Fibroblast of lung (primary cell): Measurements from ENCODE around the gene ENOX1. TPM values are rescaled to one million over a fixed set of nuclear protein-coding genes. Genes with fewer than 3 reads are reported as not detected.

Experiments used
- DNase-seq, 2 donors: peaks; one replicate each; pipeline versions ENCODE4 v3.0.0 to v3.0.0-alpha.2; 2010; ENCODE audit warnings: low read depth in 2 of 2
- H2AFZ ChIP-seq: 2 replicates; pipeline ENCODE4 v1.5.1; 2012; ENCODE audit warnings: low read length, control low read depth, inconsistent platforms
- H3K27ac ChIP-seq: 2 replicates; pipeline ENCODE4 v1.5.1; 2011; ENCODE audit warnings: low read length, control low read depth; ENCODE audit not compliant: insufficient read depth
- H3K27me3 ChIP-seq: 2 replicates; pipeline ENCODE4 v1.5.1; 2011; ENCODE audit warnings: mild to moderate bottlenecking, low read length; ENCODE audit not compliant: control insufficient read depth, insufficient read depth
- H3K36me3 ChIP-seq: 2 replicates; pipeline ENCODE4 v1.5.1; 2011; ENCODE audit warnings: low read length; ENCODE audit not compliant: control insufficient read depth, insufficient read depth
- H3K4me1 ChIP-seq: 2 replicates; pipeline ENCODE4 v1.5.1; 2011; ENCODE audit warnings: low read length; ENCODE audit not compliant: control insufficient read depth, insufficient read depth; ENCODE audit errors: extremely low read depth
- H3K4me2 ChIP-seq: 2 replicates; pipeline ENCODE4 v1.5.1; 2011; ENCODE audit warnings: low read length, control low read depth; ENCODE audit not compliant: insufficient read depth; ENCODE audit errors: extremely low read depth
- H3K4me3 ChIP-seq, 4 experiments: fragments of 200-600 bp in 1 of 4; sonication (generic) in 1 of 4; replicated peaks in 1 of 4; 2 replicates each; pipeline ENCODE4 v1.5.1; 2011 to 2016; ENCODE audit warnings: low read length in 4 of 4, low read depth in 3 of 4, mild to moderate bottlenecking in 3 of 4, control low read depth in 2 of 4, inconsistent platforms in 1 of 4, mixed read lengths in 1 of 4; ENCODE audit not compliant: insufficient read depth in 1 of 4; ENCODE audit errors: control extremely low read depth in 1 of 4
- H3K79me2 ChIP-seq: 2 replicates; pipeline ENCODE4 v1.5.1; 2012; ENCODE audit warnings: mild to moderate bottlenecking, low read length, inconsistent platforms; ENCODE audit not compliant: control insufficient read depth, insufficient read depth
- H3K9ac ChIP-seq: 2 replicates; pipeline ENCODE4 v1.5.1; 2011; ENCODE audit warnings: mild to moderate bottlenecking, low read length, control low read depth; ENCODE audit not compliant: insufficient read depth
- H3K9me3 ChIP-seq: 2 replicates; pipeline ENCODE4 v1.5.1; 2012; ENCODE audit warnings: low read depth, low read length; ENCODE audit not compliant: control insufficient read depth, insufficient read depth
- H4K20me1 ChIP-seq: 2 replicates; pipeline ENCODE4 v1.5.1; 2011; ENCODE audit warnings: low read length; ENCODE audit not compliant: control insufficient read depth, insufficient read depth; ENCODE audit errors: extremely low read depth
- EZH2 ChIP-seq: IDR thresholded peaks from 2 replicates; pipeline ENCODE4 v1.5.1; 2012; ENCODE audit warnings: low read length, control low read depth, mild to moderate bottlenecking; ENCODE audit errors: missing control alignments
- polyA plus RNA-seq, 2 donors: library from polyadenylated mRNA; depleted of rRNA in 1 of 2; stranded (reverse) in 1 of 2; unstranded in 1 of 2; fragments of >200 nt; gene quantifications; 2 replicates each; pipeline ENCODE4 v1.2.1, GENCODE V29; 2011 to 2012; ENCODE audit warnings: missing spikeins in 1 of 2
- total RNA-seq: library from RNA; depleted of rRNA; stranded (reverse); fragments of >200 nt; gene quantifications from 2 replicates; pipeline ENCODE4 v1.2.1, GENCODE V29; 2014
- TF ChIP-seq, protein P1 (sequence below), 2 donors: IDR thresholded peaks in 1 of 2; conservative IDR thresholded peaks in 1 of 2; 1 replicate in 1 of 2; 2 replicates in 1 of 2; pipeline ENCODE4 v1.5.1; 2011 to 2012; ENCODE audit warnings: low read length in 2 of 2, control low read depth in 1 of 2, inconsistent platforms in 1 of 2, low read depth in 1 of 2, mild to moderate bottlenecking in 1 of 2

The ENOX1 gene
- total and polyA plus RNA-seq, 2 donors (not counting 1 experiment from before 2014, with no cell fraction given), result 3.5 to 7.6 TPM

DNA sequence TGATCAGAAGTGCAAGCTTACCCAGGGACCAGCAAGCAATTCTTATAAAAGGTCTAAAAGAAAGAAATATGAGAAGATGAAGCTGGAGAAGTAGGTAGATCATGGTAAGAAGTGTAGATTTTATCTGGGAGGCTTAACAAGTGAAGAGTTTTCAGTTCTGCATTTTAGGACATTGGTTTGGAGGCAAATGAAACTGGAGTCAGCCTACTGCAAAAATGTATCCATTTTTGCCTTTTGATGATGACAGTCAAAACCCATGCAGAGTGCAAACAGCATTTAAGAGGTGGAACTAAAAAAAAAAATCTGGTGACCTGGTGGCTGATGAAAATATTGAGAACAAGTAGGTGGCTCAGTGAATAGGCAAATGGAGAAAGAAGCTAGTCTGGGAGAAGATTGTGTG is 546.5 kb downstream of the ENOX1 start:
- H3K27ac ChIP-seq, result no peak overlapping the region
- H2AFZ ChIP-seq, result no peak overlapping the region
- H3K9ac ChIP-seq, result no peak overlapping the region
- no peak for DNase-seq
- H3K9me3 ChIP-seq, result no peaks in the 10 kb centered on the region
- H3K36me3 ChIP-seq, result no peaks in the 10 kb centered on the region
- peaks cover 8% of the 10 kb centered on the region for H3K4me1 ChIP-seq
- H3K27me3 ChIP-seq, result no peaks in the 10 kb centered on the region
- H4K20me1 ChIP-seq, result no peaks in the 10 kb centered on the region
- H3K79me2 ChIP-seq, result no peaks in the 10 kb centered on the region
- H3K4me2 ChIP-seq, result no peak overlapping the region
- TF ChIP-seq EZH2, result no peak
- TF ChIP-seq, protein P1, sequence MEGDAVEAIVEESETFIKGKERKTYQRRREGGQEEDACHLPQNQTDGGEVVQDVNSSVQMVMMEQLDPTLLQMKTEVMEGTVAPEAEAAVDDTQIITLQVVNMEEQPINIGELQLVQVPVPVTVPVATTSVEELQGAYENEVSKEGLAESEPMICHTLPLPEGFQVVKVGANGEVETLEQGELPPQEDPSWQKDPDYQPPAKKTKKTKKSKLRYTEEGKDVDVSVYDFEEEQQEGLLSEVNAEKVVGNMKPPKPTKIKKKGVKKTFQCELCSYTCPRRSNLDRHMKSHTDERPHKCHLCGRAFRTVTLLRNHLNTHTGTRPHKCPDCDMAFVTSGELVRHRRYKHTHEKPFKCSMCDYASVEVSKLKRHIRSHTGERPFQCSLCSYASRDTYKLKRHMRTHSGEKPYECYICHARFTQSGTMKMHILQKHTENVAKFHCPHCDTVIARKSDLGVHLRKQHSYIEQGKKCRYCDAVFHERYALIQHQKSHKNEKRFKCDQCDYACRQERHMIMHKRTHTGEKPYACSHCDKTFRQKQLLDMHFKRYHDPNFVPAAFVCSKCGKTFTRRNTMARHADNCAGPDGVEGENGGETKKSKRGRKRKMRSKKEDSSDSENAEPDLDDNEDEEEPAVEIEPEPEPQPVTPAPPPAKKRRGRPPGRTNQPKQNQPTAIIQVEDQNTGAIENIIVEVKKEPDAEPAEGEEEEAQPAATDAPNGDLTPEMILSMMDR (conservative IDR thresholded peaks at IDR 0.05 in 1 of 2, IDR thresholded peaks at IDR 0.05 in 1 of 2; ENCODE audit: low read depth in 1 of 2, low read length in 2 of 2), result no peak
- no peak overlapping the region for H3K4me3 ChIP-seq

DNA sequence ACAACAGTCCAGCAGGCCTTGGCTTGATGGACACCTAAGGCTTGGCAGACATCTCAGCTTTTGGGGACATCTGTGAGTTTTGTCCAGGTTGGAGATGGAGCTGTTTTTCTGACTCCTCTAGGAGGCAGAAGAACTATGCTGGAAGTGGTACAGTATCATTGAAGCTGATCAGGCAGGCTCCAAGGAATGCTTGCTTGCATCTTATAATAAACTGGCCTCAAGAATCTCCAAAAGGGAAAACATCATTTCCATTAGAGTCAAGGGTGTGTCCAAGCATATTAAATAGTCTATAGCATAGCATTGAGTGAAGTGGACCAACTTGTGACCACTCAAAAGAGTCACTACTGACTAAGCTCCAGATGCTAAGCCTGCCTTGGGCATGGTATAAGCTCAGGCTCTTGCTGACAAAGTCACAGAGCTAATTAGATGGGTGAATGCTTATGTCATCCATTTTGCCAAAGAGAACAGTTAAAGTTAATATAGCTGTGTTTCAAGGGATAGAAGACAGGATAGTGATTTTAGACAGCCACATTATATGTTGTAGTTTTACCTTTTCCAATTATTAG is 547.4 kb downstream of the ENOX1 start:
- Histone ChIP-seq H3K4me2 (no peak overlapping the region), H4K20me1 (no peaks in the 10 kb centered on the region), H3K27me3 (no peaks in the 10 kb centered on the region), H2AFZ (no peak overlapping the region), H3K4me3 (no peak overlapping the region), H3K9me3 (no peaks in the 10 kb centered on the region), H3K36me3 (no peaks in the 10 kb centered on the region), H3K79me2 (no peaks in the 10 kb centered on the region), H3K27ac (no peak overlapping the region), H3K4me1 (no peaks in the 10 kb centered on the region), H3K9ac (no peak overlapping the region)
- DNase-seq, result no peak
- TF ChIP-seq, protein P1 (conservative IDR thresholded peaks at IDR 0.05 in 1 of 2, IDR thresholded peaks at IDR 0.05 in 1 of 2; ENCODE audit: low read depth in 1 of 2, low read length in 2 of 2), result no peak
- no peak for TF ChIP-seq EZH2

DNA sequence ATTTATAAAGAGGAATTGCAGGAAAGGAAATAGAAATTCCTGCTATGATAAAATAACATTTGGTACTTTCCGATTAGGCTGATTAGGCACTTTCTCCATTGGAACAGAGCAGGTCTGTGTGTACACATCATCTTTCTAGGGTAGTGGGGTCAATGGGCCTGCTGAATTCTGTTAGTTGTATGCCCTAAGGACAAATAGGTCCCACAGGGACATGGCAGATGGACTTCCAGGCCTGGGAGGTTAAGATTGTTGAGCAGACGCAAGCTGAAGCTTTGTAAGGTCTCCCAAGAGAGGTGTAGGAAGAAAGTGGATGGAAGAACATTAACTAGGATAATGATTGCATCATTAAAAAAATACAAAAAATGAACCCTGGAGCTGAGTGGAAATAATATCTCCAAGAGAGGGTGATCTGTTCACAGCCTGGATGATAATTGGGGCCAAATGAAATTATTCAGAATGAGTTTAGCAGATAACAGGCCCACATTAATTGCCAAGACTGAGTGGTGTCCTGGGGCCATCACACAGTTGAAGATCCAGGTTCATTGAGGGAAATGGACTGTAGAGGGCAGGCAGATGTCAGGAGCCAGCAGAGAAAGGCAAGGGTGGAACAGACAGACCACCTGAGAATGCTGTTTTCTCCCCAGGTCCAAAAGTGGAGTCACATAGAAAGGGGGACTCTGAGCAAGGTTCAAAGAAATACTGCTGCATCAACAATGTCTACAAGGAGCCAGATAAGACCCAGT is 548.3 kb downstream of the ENOX1 start:
- Histone ChIP-seq H3K4me3 (no peak overlapping the region), H3K4me1 (no peaks in the 10 kb centered on the region), H3K27ac (no peak overlapping the region), H3K79me2 (no peaks in the 10 kb centered on the region), H3K36me3 (no peaks in the 10 kb centered on the region), H3K27me3 (no peaks in the 10 kb centered on the region), H3K9me3 (no peaks in the 10 kb centered on the region), H2AFZ (no peak overlapping the region), H3K4me2 (no peak overlapping the region), H4K20me1 (no peaks in the 10 kb centered on the region), H3K9ac (no peak overlapping the region)
- DNase-seq, result no peak
- no peak for TF ChIP-seq EZH2
- TF ChIP-seq, protein P1 (conservative IDR thresholded peaks at IDR 0.05 in 1 of 2, IDR thresholded peaks at IDR 0.05 in 1 of 2; ENCODE audit: low read depth in 1 of 2, low read length in 2 of 2), result no peak
